Skeletal muscle tissue (tissue), 4 donors: ENCODE data around the gene PRPSAP1. TPM values are rescaled to one million over a fixed set of nuclear protein-coding genes. Genes with fewer than 3 reads are reported as not detected.
"Not testable (repeated sequence)": the region's sequence is repeated elsewhere in the genome, so short reads cannot be mapped to it uniquely, and the experiment has no call there.

Experiments
- H3K27ac ChIP-seq: one replicate; pipeline ENCODE4 v1.7.0; 2013; ENCODE audit warnings: mild to moderate bottlenecking, low read depth, low read length, inconsistent platforms
- H3K27me3 ChIP-seq, 3 donors: one replicate each; pipeline ENCODE4 v1.7.0; 2013; ENCODE audit warnings: low read length in 3 of 3; ENCODE audit not compliant: control insufficient read depth in 3 of 3, insufficient read depth in 3 of 3
- H3K36me3 ChIP-seq, 3 donors: one replicate each; pipeline ENCODE4 v1.7.0; 2013; ENCODE audit warnings: low read length in 3 of 3; ENCODE audit not compliant: control insufficient read depth in 3 of 3, insufficient read depth in 3 of 3
- H3K4me1 ChIP-seq, 3 donors: one replicate each; pipeline ENCODE4 v1.7.0; 2013; ENCODE audit warnings: low read length in 3 of 3, mild to moderate bottlenecking in 3 of 3; ENCODE audit not compliant: control insufficient read depth in 3 of 3, insufficient read depth in 3 of 3
- H3K4me3 ChIP-seq, 3 donors: one replicate each; pipeline ENCODE4 v1.7.0; 2013; ENCODE audit warnings: low read length in 3 of 3
- H3K9ac ChIP-seq, 3 donors: one replicate each; pipeline ENCODE4 v1.7.0; 2013; ENCODE audit warnings: low read length in 3 of 3, mild to moderate bottlenecking in 3 of 3, moderate library complexity in 2 of 3, low read depth in 1 of 3
- H3K9me3 ChIP-seq, 3 donors: one replicate each; pipeline ENCODE4 v1.7.0; 2013; ENCODE audit warnings: low read length in 3 of 3; ENCODE audit not compliant: control insufficient read depth in 3 of 3
- total RNA-seq: library from RNA; depleted of rRNA; stranded (reverse); fragments of >200 nt; gene quantifications from one replicate; pipeline ENCODE4 v1.2.3, GENCODE V29; 2014
- donor health status: Osteomylitis.

PRPSAP1 gene
- total RNA-seq, 1 donor from 2014 or later, result 24.0 TPM

DNA sequence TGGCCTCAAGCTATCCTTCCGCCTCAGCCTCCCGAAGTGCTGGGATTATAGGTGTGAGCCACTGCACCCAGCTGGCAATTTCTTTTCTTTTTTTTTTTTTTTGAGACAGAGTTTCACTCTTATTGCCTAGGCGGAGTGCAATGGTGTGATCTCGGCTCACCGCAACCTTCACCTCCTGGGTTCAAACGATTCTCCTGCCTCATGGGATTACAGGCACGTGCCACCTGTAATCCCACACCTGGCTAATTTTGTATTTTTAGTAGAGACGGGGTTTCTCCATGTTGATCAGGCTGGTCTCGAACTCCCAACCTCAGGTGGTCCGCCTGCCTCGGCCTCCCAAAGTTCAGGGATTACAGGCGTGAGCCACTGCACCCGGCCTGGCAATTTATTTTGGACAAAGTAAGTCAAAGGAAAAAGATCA, 86.1 kb downstream of the PRPSAP1 start:
- peak overlapping the region in 2 of 3 donors; percentile 33 to 45 for H3K9ac ChIP-seq
- H3K4me1 ChIP-seq, result peaks cover 67 to 71% (median 69%) of the 10 kb centered on the region in 3 donors
- H3K27ac ChIP-seq, result peak overlapping the region; percentile 78
- peak overlapping the region in 1 of 3 donors; percentile 38 for H3K4me3 ChIP-seq
- H3K27me3 ChIP-seq, H3K9me3 ChIP-seq, H3K36me3 ChIP-seq: not testable (repeated sequence)

GRCh38 chr17:76267051-76267576, 86.6 kb downstream of the PRPSAP1 start:
- H3K9ac ChIP-seq, result peak overlapping the region; percentile 16 to 91 (median 79)

DNA sequence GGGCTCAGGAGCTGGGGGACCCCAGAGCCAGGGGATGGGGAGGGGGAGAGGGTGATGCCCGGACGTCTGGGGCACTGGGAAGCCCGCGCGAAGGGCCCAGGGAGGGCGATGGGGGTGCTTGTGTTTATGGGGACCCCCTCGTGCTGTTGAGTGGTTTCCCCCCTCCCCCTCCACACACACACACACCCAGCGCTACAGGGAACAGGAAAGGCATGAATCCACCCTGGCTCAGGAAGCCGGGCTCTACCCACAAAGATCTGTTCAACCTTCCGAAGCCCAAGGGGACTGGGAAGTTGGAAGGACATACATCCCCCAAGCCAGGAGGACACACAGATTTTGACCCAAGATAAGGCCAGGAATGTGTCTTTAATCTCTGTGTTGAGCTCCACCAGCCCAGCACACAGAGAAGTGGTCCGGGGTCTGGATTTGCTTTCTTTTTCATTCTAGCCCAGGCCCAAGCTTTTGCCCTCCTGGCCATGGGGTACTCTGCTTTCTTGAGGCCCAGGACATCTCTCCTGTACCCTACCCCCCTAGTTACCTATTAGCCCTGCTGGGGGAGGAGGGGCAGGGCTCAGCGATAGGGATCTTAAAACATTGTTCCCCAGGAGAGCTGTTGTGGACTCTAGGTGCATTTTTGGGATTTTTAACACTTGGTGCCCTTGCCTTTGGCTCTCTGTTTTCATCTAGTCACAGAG, 87.3 kb downstream of the PRPSAP1 start:
- Histone ChIP-seq H3K27me3 (no peaks in the 10 kb centered on the region), H3K27ac (peak overlapping the region; percentile 83), H3K36me3 (peaks cover 0 to 5% (median 2%) of the 10 kb centered on the region in 3 donors), H3K9me3 (no peaks in the 10 kb centered on the region), H3K4me3 (peak overlapping the region; percentile 68 to 81 (median 81)), H3K4me1 (peaks cover 60 to 62% (median 61%) of the 10 kb centered on the region in 3 donors), H3K9ac (peak overlapping the region; percentile 79 to 91 (median 79))

More at GRCh38 chr17:76267051-76267576, 86.6 kb downstream of the PRPSAP1 start:
- Histone ChIP-seq H3K9me3 (no peaks in the 10 kb centered on the region), H3K4me1 (peaks cover 64 to 69% (median 67%) of the 10 kb centered on the region in 3 donors), H3K27me3 (no peaks in the 10 kb centered on the region), H3K4me3 (peak overlapping the region; percentile 68 to 81 (median 81)), H3K36me3 (peaks cover 0 to 5% (median 2%) of the 10 kb centered on the region in 3 donors), H3K27ac (peak overlapping the region; percentile 83)

DNA sequence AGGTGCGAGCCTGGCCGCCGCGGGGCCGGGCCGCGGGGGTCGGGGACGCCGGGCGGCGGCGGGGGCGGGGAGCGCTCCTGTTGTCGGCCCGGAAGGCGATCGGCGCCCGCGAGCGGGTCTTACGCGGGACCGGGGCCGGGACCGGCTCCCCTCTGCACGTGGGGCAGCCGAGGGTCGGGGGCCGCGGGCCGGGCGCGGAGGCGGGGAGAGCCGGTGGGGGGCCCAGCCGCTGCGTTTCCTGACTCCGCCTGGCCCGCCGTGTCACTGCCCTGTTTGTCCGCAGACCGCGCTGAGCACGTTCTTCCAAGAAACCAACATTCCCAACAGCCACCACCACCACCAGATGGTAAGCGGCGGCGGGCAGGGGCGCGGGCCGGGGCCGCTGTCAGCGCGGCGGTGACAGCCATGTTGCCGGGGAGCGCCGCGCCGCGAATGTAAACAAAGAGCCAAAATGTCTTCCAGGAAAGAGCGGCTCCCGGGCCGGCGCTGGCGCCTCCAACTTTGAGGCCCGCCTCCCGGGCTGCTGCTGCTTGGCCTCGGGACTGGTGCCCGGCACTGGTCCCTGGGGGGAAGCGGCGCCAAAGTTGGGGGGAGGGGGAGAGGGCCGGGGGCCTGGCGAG, 88.0 kb downstream of the PRPSAP1 start:
- Histone ChIP-seq H3K9me3 (no peaks in the 10 kb centered on the region), H3K4me1 (peaks cover 54 to 59% (median 55%) of the 10 kb centered on the region in 3 donors), H3K9ac (peak overlapping the region; percentile 79 to 91 (median 81)), H3K36me3 (peaks cover 0 to 5% (median 2%) of the 10 kb centered on the region in 3 donors), H3K4me3 (peak overlapping the region; percentile 68 to 81 (median 81)), H3K27ac (peak overlapping the region; percentile 83), H3K27me3 (no peaks in the 10 kb centered on the region)

DNA sequence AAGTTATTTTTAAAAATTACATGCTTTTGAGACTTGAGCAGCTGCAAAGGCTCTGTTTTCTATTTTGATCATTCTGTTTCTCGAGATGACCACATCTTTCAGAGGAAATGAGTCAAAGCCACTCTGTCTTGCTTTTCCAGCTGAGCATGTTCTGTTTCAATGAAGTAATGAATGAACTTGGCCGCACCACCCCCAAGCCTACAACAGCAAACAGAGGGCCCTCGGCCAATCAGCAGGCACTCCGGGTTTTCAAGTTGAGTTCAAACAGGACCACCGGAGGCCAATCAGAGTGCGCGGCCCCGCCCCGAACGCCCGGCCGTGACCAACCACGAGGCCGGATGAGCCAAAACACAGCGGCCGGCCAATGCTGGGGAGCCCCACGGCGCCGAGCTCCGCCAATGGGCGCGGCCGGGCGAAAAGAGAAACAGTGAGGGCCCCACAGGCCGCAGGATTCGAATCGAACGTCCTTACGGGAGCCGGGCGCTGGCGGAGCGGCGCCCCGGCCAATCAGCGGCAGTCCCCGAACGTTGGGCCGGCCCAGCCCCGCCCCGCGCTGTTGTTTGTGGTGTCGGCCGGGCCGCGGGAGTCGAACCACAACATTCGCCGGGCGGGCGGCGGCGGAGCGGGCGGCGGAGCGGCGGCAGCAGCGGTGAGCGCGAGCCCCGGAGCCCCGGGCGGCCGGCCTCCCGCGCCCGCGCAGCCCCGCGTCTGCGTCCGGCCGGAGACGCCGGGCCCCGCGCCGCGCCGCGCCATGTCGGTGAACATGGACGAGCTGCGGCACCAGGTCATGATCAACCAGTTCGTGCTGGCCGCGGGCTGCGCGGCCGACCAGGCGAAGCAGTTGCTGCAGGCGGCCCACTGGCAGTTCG, 88.7 kb downstream of the PRPSAP1 start, which contains the start of gene UBALD2:
Gene UBALD2, plus strand, starts transcription at position 594 of the 869 bp plus-strand sequence. Its CDS starts 158 bp downstream, at position 752.
- Histone ChIP-seq H3K27ac (peak within 1 kb of the TSS; percentile 83), H3K36me3 (peaks cover 0 to 4% (median 2%) of the 10 kb centered on the region in 3 donors), H3K4me3 (peak within 1 kb of the TSS; percentile 68 to 81 (median 81)), H3K27me3 (no peaks in the 10 kb centered on the region), H3K9me3 (no peaks in the 10 kb centered on the region), H3K4me1 (peaks cover 51 to 57% (median 51%) of the 10 kb centered on the region in 3 donors), H3K9ac (peak within 1 kb of the TSS; percentile 79 to 91 (median 81))

GRCh38 chr17:76264425-76264754, 89.3 kb downstream of the PRPSAP1 start:
- Histone ChIP-seq H3K4me3 (peak overlapping the region; percentile 39 to 55 (median 49)), H3K4me1 (peaks cover 45 to 54% (median 45%) of the 10 kb centered on the region in 3 donors), H3K9ac (peak overlapping the region; percentile 11 to 46 (median 40)), H3K9me3 (no peaks in the 10 kb centered on the region), H3K36me3 (peaks cover 0 to 3% (median 2%) of the 10 kb centered on the region in 3 donors), H3K27me3 (no peaks in the 10 kb centered on the region), H3K27ac (peak overlapping the region; percentile 57)

GRCh38 chr17:76263896-76264295, 89.8 kb downstream of the PRPSAP1 start:
- H3K9ac ChIP-seq, result no peak overlapping the region
- H3K27me3 ChIP-seq, result no peaks in the 10 kb centered on the region
- H3K27ac ChIP-seq, result no peak overlapping the region
- H3K4me3 ChIP-seq, result no peak overlapping the region
- H3K4me1 ChIP-seq, result peaks cover 40 to 52% (median 40%) of the 10 kb centered on the region in 3 donors
- no peaks in the 10 kb centered on the region for H3K9me3 ChIP-seq
- peaks cover 0 to 3% (median 2%) of the 10 kb centered on the region in 3 donors for H3K36me3 ChIP-seq

DNA sequence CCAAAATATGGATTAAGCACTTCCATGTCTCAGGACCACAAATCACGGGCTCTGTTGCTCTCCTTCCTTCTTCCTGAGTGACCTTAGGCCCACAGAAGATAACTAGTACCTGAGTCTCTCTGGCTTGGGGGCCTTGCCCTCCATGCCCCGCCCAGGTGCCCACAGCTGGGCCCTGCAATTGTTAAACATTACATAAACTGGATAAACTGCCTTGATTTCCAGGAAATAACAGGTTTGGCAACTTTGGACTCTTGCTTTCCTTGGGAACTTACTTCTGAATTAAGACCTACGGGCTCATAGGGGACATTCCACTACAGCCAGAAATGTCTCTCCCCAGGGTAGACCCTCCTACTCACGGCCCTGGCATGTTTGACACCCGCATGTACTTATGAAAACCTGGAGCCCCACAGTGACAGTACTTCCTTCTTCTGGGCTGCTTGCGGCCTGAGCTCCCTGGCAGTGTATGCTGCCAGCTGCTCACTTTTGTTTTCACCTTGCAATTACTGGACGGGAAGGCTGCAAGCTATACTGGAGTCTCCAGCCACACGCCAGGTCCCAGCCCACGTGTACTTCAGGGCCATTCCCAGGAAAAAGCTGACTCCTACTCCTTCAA, 90.9 kb downstream of the PRPSAP1 start:
- no peaks in the 10 kb centered on the region for H3K9me3 ChIP-seq
- peaks cover 0 to 3% (median 2%) of the 10 kb centered on the region in 3 donors for H3K36me3 ChIP-seq
- H3K27me3 ChIP-seq, result no peaks in the 10 kb centered on the region
- no peak overlapping the region for H3K4me3 ChIP-seq
- peaks cover 30 to 42% (median 34%) of the 10 kb centered on the region in 3 donors for H3K4me1 ChIP-seq
- H3K27ac ChIP-seq, result peak overlapping the region; percentile 64
- peak overlapping the region; percentile 5 to 74 (median 33) for H3K9ac ChIP-seq
